Measurements from ENCODE around the gene PDLIM5. TPM values are rescaled to one million over a fixed set of nuclear protein-coding genes. Genes with fewer than 3 reads are reported as not detected.

Gene PDLIM5
- total RNA-seq, 1 experiment from 2014 or later = 58.0 TPM

DNA sequence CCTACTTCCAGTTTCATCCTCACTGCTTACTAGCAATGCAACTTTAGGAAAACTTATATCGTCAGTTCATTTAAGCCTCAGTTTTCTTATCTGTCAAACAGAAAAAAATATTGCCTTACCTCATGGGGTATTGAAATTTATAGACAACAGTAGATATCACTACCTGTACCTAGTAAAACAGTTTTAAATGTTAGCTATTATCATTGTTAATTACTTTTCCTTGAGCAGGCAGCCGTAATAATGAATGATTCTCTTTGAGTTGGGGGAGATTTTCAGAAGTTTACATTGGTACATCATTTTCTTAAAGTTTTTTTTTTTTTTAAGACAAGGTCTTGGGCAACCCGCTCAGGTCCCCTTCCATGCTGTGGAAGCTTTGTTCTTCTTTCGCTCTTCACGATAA lies 234.3 kb downstream of the PDLIM5 start:
- H2AFZ ChIP-seq (ENCODE audit: low read length) = no peak overlapping the region
- WGBS (ENCODE audit: extremely low coverage, insufficient read length, low lambda C conversion rate) = no CpG with 5 or more reads among the region's 5 CpGs

More for the DNA sequence above, 234.3 kb downstream of the PDLIM5 start:
- Histone ChIP-seq H2BK20ac (ENCODE audit: low read depth, low read length, poor library complexity, severe bottlenecking) (no peak overlapping the region), H2BK5ac (ENCODE audit: insufficient read length, low read length) (no peak overlapping the region), H3K23me2 (ENCODE audit: insufficient read length, low read depth, low read length, poor library complexity, severe bottlenecking) (no peaks in the 10 kb centered on the region), H3K23ac (ENCODE audit: insufficient read length, low read depth, low read length) (no peak overlapping the region), H4K20me1 (ENCODE audit: control insufficient read depth, insufficient read depth, insufficient read length) (no peaks in the 10 kb centered on the region), H3T11ph (ENCODE audit: low read length) (no peak overlapping the region), H3K27me3 (ENCODE audit: insufficient read depth, low read length) (no peaks in the 10 kb centered on the region), H3K4me2 (ENCODE audit: insufficient read depth, insufficient read length, low read length) (no peak overlapping the region), H3K4me1 (ENCODE audit: insufficient read depth, low read length) (no peaks in the 10 kb centered on the region), H3K14ac (ENCODE audit: insufficient read depth, low read length) (no peak overlapping the region), H3K4ac (ENCODE audit: low read depth, low read length) (no peak overlapping the region), H4K91ac (ENCODE audit: insufficient read length, low read depth, low read length) (no peak overlapping the region), H2BK120ac (ENCODE audit: low read depth, low read length, poor library complexity, severe bottlenecking) (no peak overlapping the region), H4K5ac (ENCODE audit: insufficient read length, low read depth, low read length) (no peak overlapping the region), H2BK12ac (ENCODE audit: insufficient read length, low read depth, low read length) (no peak overlapping the region), H3K79me2 (ENCODE audit: insufficient read depth, low read length) (no peaks in the 10 kb centered on the region), H2BK15ac (ENCODE audit: low read depth, low read length) (no peak overlapping the region), H3K9ac (ENCODE audit: extremely low read depth, insufficient read length, low read length) (no peak overlapping the region), H4K8ac (replicated peaks; ENCODE audit: insufficient read length, low read depth, low read length) (no peak overlapping the region), H3K18ac (ENCODE audit: insufficient read length, low read depth, low read length) (no peak overlapping the region), H3K79me1 (ENCODE audit: insufficient read depth, low read depth, low read length, poor library complexity, severe bottlenecking) (no peaks in the 10 kb centered on the region), H2AK5ac (ENCODE audit: insufficient read length, low read length) (no peak overlapping the region), H3K27ac (ENCODE audit: insufficient read length, low read depth, low read length) (no peak overlapping the region), H3K56ac (ENCODE audit: insufficient read length, low read depth, low read length) (no peak overlapping the region), H3K9me3 (ENCODE audit: control insufficient read depth, low read depth, low read length) (no peaks in the 10 kb centered on the region)
- Mint-ChIP-seq H3K4me3 (no peak overlapping the region), H3K4me1 (no peaks in the 10 kb centered on the region), H3K27ac (no peak overlapping the region), H3K9me3 (no peaks in the 10 kb centered on the region), H3K36me3 (ENCODE audit: insufficient read depth in 1 of 3, low read depth in 3 of 3) (no peaks in the 10 kb centered on the region; a peak in 1 of 7 replicates), H3K27me3 (ENCODE audit: low read depth) (no peaks in the 10 kb centered on the region)
- DNase-seq = no peak
- TF ChIP-seq, protein P1, sequence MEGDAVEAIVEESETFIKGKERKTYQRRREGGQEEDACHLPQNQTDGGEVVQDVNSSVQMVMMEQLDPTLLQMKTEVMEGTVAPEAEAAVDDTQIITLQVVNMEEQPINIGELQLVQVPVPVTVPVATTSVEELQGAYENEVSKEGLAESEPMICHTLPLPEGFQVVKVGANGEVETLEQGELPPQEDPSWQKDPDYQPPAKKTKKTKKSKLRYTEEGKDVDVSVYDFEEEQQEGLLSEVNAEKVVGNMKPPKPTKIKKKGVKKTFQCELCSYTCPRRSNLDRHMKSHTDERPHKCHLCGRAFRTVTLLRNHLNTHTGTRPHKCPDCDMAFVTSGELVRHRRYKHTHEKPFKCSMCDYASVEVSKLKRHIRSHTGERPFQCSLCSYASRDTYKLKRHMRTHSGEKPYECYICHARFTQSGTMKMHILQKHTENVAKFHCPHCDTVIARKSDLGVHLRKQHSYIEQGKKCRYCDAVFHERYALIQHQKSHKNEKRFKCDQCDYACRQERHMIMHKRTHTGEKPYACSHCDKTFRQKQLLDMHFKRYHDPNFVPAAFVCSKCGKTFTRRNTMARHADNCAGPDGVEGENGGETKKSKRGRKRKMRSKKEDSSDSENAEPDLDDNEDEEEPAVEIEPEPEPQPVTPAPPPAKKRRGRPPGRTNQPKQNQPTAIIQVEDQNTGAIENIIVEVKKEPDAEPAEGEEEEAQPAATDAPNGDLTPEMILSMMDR (conservative IDR thresholded peaks at IDR 0.05) = no peak

Measured in H9 (cell line).